ENCODE data around the gene STK35. TPM values are rescaled to one million over a fixed set of nuclear protein-coding genes. Genes with fewer than 3 reads are reported as not detected.
"Not testable (repeated sequence)": the region's sequence is repeated elsewhere in the genome, so short reads cannot be mapped to it uniquely, and the experiment has no call there.

STK35 gene
- total and polyA plus RNA-seq, 4 experiments from 2014 or later: 5.9 to 19.3 (median 12.5) TPM

- intact Hi-C loops (cut with micrococcal nuclease): no loop called here
- Mint-ChIP-seq H3K9me3 (no peaks in the 10 kb centered on the region), H3K27ac (no peak overlapping the region), H3K36me3 (no peaks in the 10 kb centered on the region), H3K4me3 (no peak overlapping the region), H3K27me3 (no peaks in the 10 kb centered on the region), H3K4me1 (no peaks in the 10 kb centered on the region)
- Histone ChIP-seq H3K27me3 (ENCODE audit: insufficient read depth, low read length) (no peaks in the 10 kb centered on the region), H3K27ac (ENCODE audit: low read depth, low read length) (no peak overlapping the region), H3K4me3 (ENCODE audit: low read length in 2 of 2) (no peak overlapping the region), H3K4me1 (ENCODE audit: insufficient read depth, low read length) (no peaks in the 10 kb centered on the region), H3K36me3 (ENCODE audit: insufficient read depth, low read length) (no peaks in the 10 kb centered on the region), H3K9me3 (ENCODE audit: control insufficient read depth in 1 of 2, low read length in 2 of 2) (no peaks in the 10 kb centered on the region)
- POLR2A ChIA-PET (ENCODE audit: partially characterized antibody): no interaction called here
- no peak for DNase-seq
- CTCF ChIA-PET (ENCODE audit: partially characterized antibody): interaction anchor here (1.4 kb wide), 1 partner anchor 202 kb away, joined by 5 read pairs; no protein-coding TSS in a partner anchor
Measured at GRCh38 chr20:2167112-2167511, 65.5 kb downstream of the STK35 start.

- H3K36me3 Mint-ChIP-seq: no peaks in the 10 kb centered on the region
- H3K27me3 ChIP-seq (ENCODE audit: insufficient read depth, low read length): no peaks in the 10 kb centered on the region
- CTCF ChIA-PET (ENCODE audit: partially characterized antibody): interaction anchor here (1.0 to 8.1 kb wide), 3 partner anchors 11 to 205 kb away, joined by 3 to 151 read pairs (median 3); no protein-coding TSS in a partner anchor
- intact Hi-C loops (cut with micrococcal nuclease): no loop called here
- no peak overlapping the region for H3K27ac ChIP-seq (ENCODE audit: low read depth, low read length)
- POLR2A ChIA-PET (ENCODE audit: partially characterized antibody): no interaction called here
- peaks cover 3 to 4% of the 10 kb centered on the region in 2 donors for H3K27me3 Mint-ChIP-seq
- H3K4me1 Mint-ChIP-seq: peaks cover 2 to 4% (median 3%) of the 10 kb centered on the region in 4 donors
- H3K36me3 ChIP-seq (ENCODE audit: insufficient read depth, low read length): no peaks in the 10 kb centered on the region
- no peaks in the 10 kb centered on the region for H3K9me3 Mint-ChIP-seq
- H3K27ac Mint-ChIP-seq: no peak overlapping the region
- no peak overlapping the region for H3K4me3 ChIP-seq (ENCODE audit: low read length in 2 of 2)
- no peak overlapping the region for H3K4me3 Mint-ChIP-seq
- H3K4me1 ChIP-seq (ENCODE audit: insufficient read depth, low read length): no peaks in the 10 kb centered on the region
- no peaks in the 10 kb centered on the region for H3K9me3 ChIP-seq (ENCODE audit: control insufficient read depth in 1 of 2, low read length in 2 of 2)
- DNase-seq: no peak
Measured at GRCh38 chr20:2168946-2169345, 67.3 kb downstream of the STK35 start.

- Histone ChIP-seq H3K4me3 (ENCODE audit: low read length in 2 of 2) (no peak overlapping the region), H3K4me1 (ENCODE audit: insufficient read depth, low read length) (no peaks in the 10 kb centered on the region), H3K9me3 (ENCODE audit: control insufficient read depth in 1 of 2, low read length in 2 of 2) (no peaks in the 10 kb centered on the region), H3K27ac (ENCODE audit: low read depth, low read length) (no peak overlapping the region), H3K27me3 (ENCODE audit: insufficient read depth, low read length) (no peaks in the 10 kb centered on the region), H3K36me3 (ENCODE audit: insufficient read depth, low read length) (no peaks in the 10 kb centered on the region)
- Mint-ChIP-seq H3K9me3 (no peaks in the 10 kb centered on the region), H3K36me3 (no peaks in the 10 kb centered on the region), H3K27ac (no peak overlapping the region), H3K4me1 (peaks cover 2 to 4% (median 3%) of the 10 kb centered on the region in 4 donors), H3K27me3 (peaks cover 3 to 4% of the 10 kb centered on the region in 2 donors), H3K4me3 (no peak overlapping the region)
- no peak for DNase-seq
- ChIA-PET CTCF (ENCODE audit: partially characterized antibody) (interaction anchor here (1.0 to 8.1 kb wide), 4 partner anchors 12 to 206 kb away, joined by 3 to 151 read pairs (median 4); no protein-coding TSS in a partner anchor), POLR2A (ENCODE audit: partially characterized antibody) (no interaction called here)
- intact Hi-C loops (cut with micrococcal nuclease): no loop called here
Measured at GRCh38 chr20:2169456-2170088, 67.9 kb downstream of the STK35 start.

GRCh38 chr20:2170404-2170803 lies 68.8 kb downstream of the STK35 start:
- intact Hi-C loops (cut with micrococcal nuclease): no loop called here
- Mint-ChIP-seq H3K27ac (no peak overlapping the region), H3K4me1 (peaks cover 2 to 4% (median 3%) of the 10 kb centered on the region in 4 donors), H3K36me3 (no peaks in the 10 kb centered on the region), H3K27me3 (peaks cover 3 to 4% of the 10 kb centered on the region in 2 donors), H3K9me3 (no peaks in the 10 kb centered on the region), H3K4me3 (no peak overlapping the region)
- H3K9me3 ChIP-seq (ENCODE audit: control insufficient read depth in 1 of 2, low read length in 2 of 2): no peaks in the 10 kb centered on the region
- no peaks in the 10 kb centered on the region for H3K36me3 ChIP-seq (ENCODE audit: insufficient read depth, low read length)
- ChIA-PET CTCF (ENCODE audit: partially characterized antibody) (interaction anchor here (0.8 to 8.1 kb wide), 5 partner anchors 9 to 206 kb away, joined by 3 to 151 read pairs (median 4); no protein-coding TSS in a partner anchor), POLR2A (ENCODE audit: partially characterized antibody) (no interaction called here)
- H3K27ac ChIP-seq (ENCODE audit: low read depth, low read length): no peak overlapping the region
- H3K4me3 ChIP-seq (ENCODE audit: low read length in 2 of 2): no peak overlapping the region
- DNase-seq: no peak
- no peaks in the 10 kb centered on the region for H3K4me1 ChIP-seq (ENCODE audit: insufficient read depth, low read length)
- H3K27me3 ChIP-seq (ENCODE audit: insufficient read depth, low read length): no peaks in the 10 kb centered on the region

GRCh38 chr20:2171266-2171790 lies 69.7 kb downstream of the STK35 start:
- H3K4me1 ChIP-seq (ENCODE audit: insufficient read depth, low read length): no peaks in the 10 kb centered on the region
- no peak overlapping the region for H3K4me3 ChIP-seq (ENCODE audit: low read length in 2 of 2)
- ChIA-PET POLR2A (ENCODE audit: partially characterized antibody) (no interaction called here), CTCF (ENCODE audit: partially characterized antibody) (interaction anchor here (0.8 to 8.1 kb wide), 5 partner anchors 9 to 207 kb away, joined by 3 to 151 read pairs (median 9); no protein-coding TSS in a partner anchor)
- H3K36me3 Mint-ChIP-seq: no peaks in the 10 kb centered on the region
- H3K27ac Mint-ChIP-seq: no peak overlapping the region
- H3K27ac ChIP-seq (ENCODE audit: low read depth, low read length): no peak overlapping the region
- H3K9me3 Mint-ChIP-seq: no peaks in the 10 kb centered on the region
- intact Hi-C loops (cut with micrococcal nuclease): no loop called here
- no peaks in the 10 kb centered on the region for H3K36me3 ChIP-seq (ENCODE audit: insufficient read depth, low read length)
- H3K27me3 ChIP-seq (ENCODE audit: insufficient read depth, low read length): no peaks in the 10 kb centered on the region
- H3K4me1 Mint-ChIP-seq: peaks cover 2 to 4% (median 3%) of the 10 kb centered on the region in 4 donors
- no peak overlapping the region for H3K4me3 Mint-ChIP-seq
- no peaks in the 10 kb centered on the region for H3K9me3 ChIP-seq (ENCODE audit: control insufficient read depth in 1 of 2, low read length in 2 of 2)
- peaks cover 3 to 6% of the 10 kb centered on the region in 2 donors for H3K27me3 Mint-ChIP-seq
- DNase-seq: no peak

GRCh38 chr20:2171840-2172239 lies 70.2 kb downstream of the STK35 start:
- H3K4me1 Mint-ChIP-seq; H3K36me3 Mint-ChIP-seq; H3K27ac Mint-ChIP-seq; H3K4me1 ChIP-seq (ENCODE audit: insufficient read depth, low read length); H3K27me3 ChIP-seq (ENCODE audit: insufficient read depth, low read length); H3K36me3 ChIP-seq (ENCODE audit: insufficient read depth, low read length); DNase-seq; H3K9me3 ChIP-seq (ENCODE audit: control insufficient read depth in 1 of 2, low read length in 2 of 2); H3K27ac ChIP-seq (ENCODE audit: low read depth, low read length); intact Hi-C loops (cut with micrococcal nuclease); H3K4me3 ChIP-seq (ENCODE audit: low read length in 2 of 2); H3K4me3 Mint-ChIP-seq; H3K27me3 Mint-ChIP-seq; H3K9me3 Mint-ChIP-seq: not testable (repeated sequence)
- CTCF ChIA-PET (ENCODE audit: partially characterized antibody): interaction anchor here (0.6 to 8.1 kb wide), 17 partner anchors 10 to 395 kb away, joined by 3 to 151 read pairs (median 4); no protein-coding TSS in a partner anchor
- POLR2A ChIA-PET (ENCODE audit: partially characterized antibody): interaction anchor here (1.0 kb wide), 1 partner anchor 207 kb away, joined by 5 read pairs; no protein-coding TSS in a partner anchor

- H3K4me3 ChIP-seq (ENCODE audit: low read length in 2 of 2): no peak overlapping the region
- Mint-ChIP-seq H3K4me1 (peaks cover 2 to 4% (median 3%) of the 10 kb centered on the region in 4 donors), H3K36me3 (no peaks in the 10 kb centered on the region), H3K4me3 (no peak overlapping the region), H3K27ac (peak overlapping the region in 1 of 7 donors; percentile 29), H3K9me3 (no peaks in the 10 kb centered on the region), H3K27me3 (peaks cover 3 to 6% of the 10 kb centered on the region in 2 donors)
- ChIA-PET POLR2A (ENCODE audit: partially characterized antibody) (interaction anchor here (1.0 kb wide), 1 partner anchor 207 kb away, joined by 5 read pairs; no protein-coding TSS in a partner anchor), CTCF (ENCODE audit: partially characterized antibody) (interaction anchor here (0.6 to 8.1 kb wide), 20 partner anchors 10 to 407 kb away, joined by 3 to 151 read pairs (median 4); no protein-coding TSS in a partner anchor)
- no peaks in the 10 kb centered on the region for H3K27me3 ChIP-seq (ENCODE audit: insufficient read depth, low read length)
- no peaks in the 10 kb centered on the region for H3K4me1 ChIP-seq (ENCODE audit: insufficient read depth, low read length)
- H3K36me3 ChIP-seq (ENCODE audit: insufficient read depth, low read length): no peaks in the 10 kb centered on the region
- DNase-seq: peak; percentile 48 to 59 (median 58)
- no peak overlapping the region for H3K27ac ChIP-seq (ENCODE audit: low read depth, low read length)
- intact Hi-C loops (cut with micrococcal nuclease): no loop called here
- no peaks in the 10 kb centered on the region for H3K9me3 ChIP-seq (ENCODE audit: control insufficient read depth in 1 of 2, low read length in 2 of 2)
Measured at GRCh38 chr20:2172305-2173175, 70.9 kb downstream of the STK35 start.

Data from CD4-positive, alpha-beta memory T cell (primary cell).